Calu3 (cell line): ENCODE data around the gene TRPC6. TPM values are rescaled to one million over a fixed set of nuclear protein-coding genes. Genes with fewer than 3 reads are reported as not detected.

Experiments used
- BruUV-seq: library from RNA; stranded (reverse); fragments of 400-500 nt; replicated peaks from 2 replicates; lab custom pipeline; 2021; lab: Mats Ljungman, UMichigan
- CTCF ChIA-PET: fragments of 300-600 bp; sonication (Branson Sonifier 250); formaldehyde crosslinking; loops from one replicate; lab custom pipeline; 2022; ENCODE audit warnings: antibody characterized with exemption; lab: Charles Lee
- DNase-seq: peaks from one replicate; pipeline ENCODE4 v3.0.0; 2022
- H3K27ac Mint-ChIP-seq: one replicate; pipeline ENCODE4 v1.8.0; 2022; ENCODE audit warnings: mixed read lengths; ENCODE audit not compliant: unreplicated experiment
- H3K27me3 Mint-ChIP-seq: one replicate; pipeline ENCODE4 v1.8.0; 2022; ENCODE audit warnings: mixed read lengths; ENCODE audit not compliant: unreplicated experiment
- H3K36me3 Mint-ChIP-seq: one replicate; pipeline ENCODE4 v1.8.0; 2022; ENCODE audit warnings: mild to moderate bottlenecking, moderate library complexity, mixed read lengths; ENCODE audit not compliant: insufficient read depth, unreplicated experiment
- H3K4me1 Mint-ChIP-seq: one replicate; pipeline ENCODE4 v1.8.0; 2022; ENCODE audit warnings: mild to moderate bottlenecking, low read depth, mixed read lengths; ENCODE audit not compliant: unreplicated experiment
- H3K4me3 Mint-ChIP-seq: one replicate; pipeline ENCODE4 v1.8.0; 2022; ENCODE audit warnings: mild to moderate bottlenecking, low read depth, moderate library complexity, mixed read lengths; ENCODE audit not compliant: unreplicated experiment
- H3K9me3 Mint-ChIP-seq: one replicate; pipeline ENCODE4 v1.8.0; 2022; ENCODE audit warnings: low read depth, mixed read lengths; ENCODE audit not compliant: unreplicated experiment
- CTCF ChIP-seq: fragments of 200-600 bp; IDR thresholded peaks from one replicate; pipeline ENCODE4 v1.8.0; 2022; ENCODE audit warnings: antibody characterized with exemption; ENCODE audit not compliant: unreplicated experiment
- intact Hi-C: fragments of 100-400 bp; cut with micrococcal nuclease; formaldehyde crosslinking; loops from one replicate; pipeline ENCODE4 v1.10.0; 2022; ENCODE audit not compliant: unreplicated experiment
- total RNA-seq: library from RNA; stranded (reverse); gene quantifications from 2 replicates; pipeline ENCODE4 v1.2.3, GENCODE V29; 2022

TRPC6 gene
- total RNA-seq, 1 experiment from 2014 or later, result not detected

DNA sequence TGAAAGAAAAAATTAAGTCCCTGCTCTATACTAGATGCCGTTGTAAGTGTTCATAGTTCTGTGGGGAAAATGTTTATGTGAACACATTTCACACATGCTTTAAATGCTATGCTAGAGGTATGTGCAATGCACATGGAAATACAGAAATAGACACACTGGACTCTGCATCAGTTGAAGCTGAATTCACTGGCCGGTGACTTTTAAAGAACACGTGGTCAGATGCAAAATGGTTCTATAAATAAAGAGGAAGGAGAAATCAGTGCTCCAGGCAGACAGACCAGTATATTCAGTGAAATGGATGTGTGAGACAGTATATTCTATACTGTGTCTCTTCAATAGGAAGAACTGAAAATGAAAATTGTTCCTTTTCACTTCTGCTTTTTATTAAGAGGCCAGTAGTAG, 29.9 kb downstream of the TRPC6 start:
- CTCF ChIA-PET, result no interaction called here
- BruUV-seq, result no TSS peak
- Mint-ChIP-seq H3K36me3 (no peaks in the 10 kb centered on the region), H3K27ac (no peak overlapping the region), H3K4me1 (no peaks in the 10 kb centered on the region), H3K9me3 (no peaks in the 10 kb centered on the region), H3K4me3 (no peak overlapping the region), H3K27me3 (no peaks in the 10 kb centered on the region)
- DNase-seq, result no peak
- TF ChIP-seq CTCF, result no peak
- intact Hi-C loops, result no loop called here

- Mint-ChIP-seq H3K36me3 (no peaks in the 10 kb centered on the region), H3K9me3 (no peaks in the 10 kb centered on the region), H3K27ac (no peak overlapping the region), H3K27me3 (no peaks in the 10 kb centered on the region), H3K4me1 (no peaks in the 10 kb centered on the region), H3K4me3 (no peak overlapping the region)
- intact Hi-C loops, result no loop called here
- TF ChIP-seq CTCF, result no peak
- CTCF ChIA-PET, result no interaction called here
- no peak for DNase-seq
- no TSS peak for BruUV-seq
These were observed 30.9 kb downstream of the TRPC6 start for GRCh38 chr11:101552888-101553287.

GRCh38 chr11:101528541-101528940, 55.3 kb downstream of the TRPC6 start:
- H3K27me3 Mint-ChIP-seq, result no peaks in the 10 kb centered on the region
- intact Hi-C loops, result no loop called here
- TF ChIP-seq CTCF, result no peak
- H3K27ac Mint-ChIP-seq, result no peak overlapping the region
- DNase-seq, result no peak
- H3K4me3 Mint-ChIP-seq, result no peak overlapping the region
- CTCF ChIA-PET, result no interaction called here
- H3K36me3 Mint-ChIP-seq, result no peaks in the 10 kb centered on the region
- peaks cover 2% of the 10 kb centered on the region for H3K9me3 Mint-ChIP-seq
- H3K4me1 Mint-ChIP-seq, result no peaks in the 10 kb centered on the region
- BruUV-seq, result no TSS peak

DNA sequence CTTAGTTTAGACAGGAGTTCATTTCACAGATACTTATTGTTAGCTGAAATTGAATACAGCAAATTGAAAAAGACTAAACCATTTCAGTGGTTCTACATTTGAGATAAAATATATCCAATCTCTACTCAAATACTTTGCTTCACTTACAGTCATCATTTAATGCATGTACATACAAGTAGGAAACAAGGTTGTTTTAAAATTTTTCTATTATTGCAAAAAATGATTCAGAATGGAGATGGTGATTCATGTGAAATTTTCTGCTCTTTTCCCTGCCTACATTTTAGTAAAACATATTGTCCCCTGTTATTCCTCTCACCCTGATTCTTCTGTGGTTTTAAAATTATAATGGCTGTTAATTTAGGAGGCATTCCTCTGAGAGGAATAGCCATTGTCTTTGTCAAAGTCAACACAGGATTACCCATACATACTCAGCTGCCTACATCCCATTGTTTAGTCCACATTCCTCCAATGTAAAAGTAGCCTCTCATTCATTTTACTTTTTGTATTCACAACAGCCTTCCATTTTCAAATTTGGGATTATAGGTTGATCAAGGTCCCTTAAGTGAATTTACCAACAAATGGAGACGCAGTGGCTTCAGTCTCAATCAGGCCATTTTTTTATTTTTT, 60.1 kb downstream of the TRPC6 start:
- no peak overlapping the region for H3K4me3 Mint-ChIP-seq
- no peaks in the 10 kb centered on the region for H3K27me3 Mint-ChIP-seq
- H3K4me1 Mint-ChIP-seq, result no peaks in the 10 kb centered on the region
- no peak overlapping the region for H3K27ac Mint-ChIP-seq
- intact Hi-C loops, result no loop called here
- TF ChIP-seq CTCF, result no peak
- CTCF ChIA-PET, result no interaction called here
- DNase-seq, result no peak
- peaks cover 5% of the 10 kb centered on the region for H3K9me3 Mint-ChIP-seq
- BruUV-seq, result no TSS peak
- no peaks in the 10 kb centered on the region for H3K36me3 Mint-ChIP-seq
